ENCODE data around the gene TMEM223.

DNA sequence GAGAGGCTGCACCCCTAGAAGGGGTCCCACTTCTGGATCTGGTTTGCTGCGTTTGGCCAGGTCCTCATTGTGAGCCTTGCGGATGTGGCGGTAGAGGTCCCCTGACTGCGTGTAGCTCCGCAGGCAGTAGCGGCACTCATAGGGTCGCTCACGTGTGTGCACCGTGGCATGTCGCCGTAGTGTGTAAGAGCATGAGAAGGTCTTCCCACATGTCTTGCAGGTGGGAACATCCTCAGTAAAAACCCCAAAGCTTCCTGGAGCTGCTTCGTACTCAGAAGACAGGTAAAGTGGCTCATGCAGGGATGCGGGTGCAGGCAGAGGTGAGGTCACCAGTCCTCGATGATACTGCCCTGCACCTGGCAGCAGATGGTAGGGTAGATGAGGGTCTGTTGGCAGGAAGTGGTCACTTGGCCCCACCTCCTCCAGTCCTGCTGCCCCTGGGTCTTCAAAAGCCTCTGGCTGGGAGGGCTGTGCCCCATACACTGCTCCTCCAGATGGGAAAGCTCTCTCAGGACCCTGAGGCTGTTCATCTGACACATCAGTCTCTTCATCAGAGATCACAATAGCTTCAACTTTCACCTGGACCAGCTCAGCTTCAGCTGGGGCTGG, 39.5 kb downstream of the TMEM223 start:
- TF ChIP-seq POLR2A (IDR thresholded peaks at IDR 0.05), result no peak
- TF ChIP-seq, protein P1, sequence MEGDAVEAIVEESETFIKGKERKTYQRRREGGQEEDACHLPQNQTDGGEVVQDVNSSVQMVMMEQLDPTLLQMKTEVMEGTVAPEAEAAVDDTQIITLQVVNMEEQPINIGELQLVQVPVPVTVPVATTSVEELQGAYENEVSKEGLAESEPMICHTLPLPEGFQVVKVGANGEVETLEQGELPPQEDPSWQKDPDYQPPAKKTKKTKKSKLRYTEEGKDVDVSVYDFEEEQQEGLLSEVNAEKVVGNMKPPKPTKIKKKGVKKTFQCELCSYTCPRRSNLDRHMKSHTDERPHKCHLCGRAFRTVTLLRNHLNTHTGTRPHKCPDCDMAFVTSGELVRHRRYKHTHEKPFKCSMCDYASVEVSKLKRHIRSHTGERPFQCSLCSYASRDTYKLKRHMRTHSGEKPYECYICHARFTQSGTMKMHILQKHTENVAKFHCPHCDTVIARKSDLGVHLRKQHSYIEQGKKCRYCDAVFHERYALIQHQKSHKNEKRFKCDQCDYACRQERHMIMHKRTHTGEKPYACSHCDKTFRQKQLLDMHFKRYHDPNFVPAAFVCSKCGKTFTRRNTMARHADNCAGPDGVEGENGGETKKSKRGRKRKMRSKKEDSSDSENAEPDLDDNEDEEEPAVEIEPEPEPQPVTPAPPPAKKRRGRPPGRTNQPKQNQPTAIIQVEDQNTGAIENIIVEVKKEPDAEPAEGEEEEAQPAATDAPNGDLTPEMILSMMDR (IDR thresholded peaks at IDR 0.05), result no peak
